Measurements from ENCODE around the gene CHRM4. TPM values are rescaled to one million over a fixed set of nuclear protein-coding genes. Genes with fewer than 3 reads are reported as not detected.

Gene CHRM4
- total and polyA plus RNA-seq, 2 of the 13 experiments (the other 11 are each of a cell fraction or from before 2014, with no cell fraction given) = 0.13 to 0.21 TPM

- Histone ChIP-seq H3K79me2 (ENCODE audit: insufficient read depth, low read length) (peaks cover 2% of the 10 kb centered on the region), H3K9ac (ENCODE audit: insufficient read depth, low read depth, low read length) (no peak overlapping the region), H3K4me3 (replicated peaks in 1 of 3; ENCODE audit: insufficient read depth in 1 of 3, low read depth in 2 of 3, low read length in 3 of 3) (no peak overlapping the region), H3K36me3 (replicated peaks in 1 of 2; ENCODE audit: control insufficient read depth in 1 of 2, insufficient read depth in 2 of 2, low read length in 2 of 2) (0 out of 5 replicates have a peak, but pooled peaks cover 0 to 11% of the 10 kb centered on the region in 2 experiments), H4K20me1 (ENCODE audit: insufficient read depth, low read length) (no peaks in the 10 kb centered on the region), H3K27me3 (ENCODE audit: control insufficient read depth in 1 of 2, insufficient read depth in 2 of 2, low read length in 2 of 2) (no peaks in the 10 kb centered on the region), H3K4me2 (ENCODE audit: low read depth, low read length) (no peak overlapping the region), H3K4me1 (ENCODE audit: insufficient read depth, low read length) (peaks cover 18% of the 10 kb centered on the region), H3K27ac (ENCODE audit: extremely low read length, insufficient read depth, low read length) (no peak overlapping the region), H3K9me3 (ENCODE audit: low read length) (no peaks in the 10 kb centered on the region), H2AFZ (ENCODE audit: low read length) (no peak overlapping the region)
- in situ Hi-C loops (cut with HindIII; ENCODE audit: extremely low pct_ligation_motif_present, low pct_unique_long_range_greater_than_20kb) (no loop called here), intact Hi-C loops (cut with micrococcal nuclease; ENCODE audit: unreplicated experiment) (no loop called here)
- no TSS peak for BruUV-seq (replicated peaks)
- TF ChIP-seq AGO2 (optimal IDR thresholded peaks at IDR 0.05; ENCODE audit: low read depth, low read length) = peak; percentile 35
- TF ChIP-seq PAF1 (CRISPR knock-in tag; IDR thresholded peaks at IDR 0.05) = no peak
- TF ChIP-seq KDM6A (CRISPR knock-in tag; IDR thresholded peaks at IDR 0.05; ENCODE audit: low read depth) = no peak
- no peak for TF ChIP-seq SRF (IDR thresholded peaks at IDR 0.05; ENCODE audit: low read depth, low read length)
- no peak for TF ChIP-seq ZNF263 (CRISPR knock-in tag; IDR thresholded peaks at IDR 0.05)
- TF ChIP-seq ZNF569 (CRISPR knock-in tag; IDR thresholded peaks at IDR 0.05; ENCODE audit: borderline replicate concordance) = no peak
- no peak for TF ChIP-seq RCOR2 (CRISPR knock-in tag; IDR thresholded peaks at IDR 0.05)
- TF ChIP-seq TCF7 (IDR thresholded peaks at IDR 0.05; ENCODE audit: low read depth) = no peak
- ATAC-seq (no peak), FAIRE-seq (no peak), DNase-seq (ENCODE audit: low spot score) (no peak)
- ChIA-PET POLR2A (no interaction called here), CTCF (ENCODE audit: low intra/inter-chr PET ratio, low total read pairs) (no interaction called here)
- WGBS (ENCODE audit: low lambda C conversion rate) = 98% methylated on average over 11 of the region's 11 CpGs
These were observed 34.1 kb downstream of the CHRM4 start for GRCh38 chr11:46357483-46357936.

- no peaks in the 10 kb centered on the region for H3K9me3 ChIP-seq (ENCODE audit: low read length)
- no TSS peak for BruUV-seq (replicated peaks)
- no peak overlapping the region for H3K27ac ChIP-seq (ENCODE audit: extremely low read length, insufficient read depth, low read length)
- peaks cover 18% of the 10 kb centered on the region for H3K4me1 ChIP-seq (ENCODE audit: insufficient read depth, low read length)
- H2AFZ ChIP-seq (ENCODE audit: low read length) = no peak overlapping the region
- DNase-seq (ENCODE audit: low spot score) (no peak), FAIRE-seq (no peak), ATAC-seq (no peak)
- ChIA-PET CTCF (ENCODE audit: low intra/inter-chr PET ratio, low total read pairs) (no interaction called here), POLR2A (no interaction called here)
- no peak overlapping the region for H3K4me2 ChIP-seq (ENCODE audit: low read depth, low read length)
- WGBS (ENCODE audit: low lambda C conversion rate) = 86% methylated on average over 3 of the region's 7 CpGs
- H3K79me2 ChIP-seq (ENCODE audit: insufficient read depth, low read length) = peaks cover 2% of the 10 kb centered on the region
- H3K36me3 ChIP-seq (replicated peaks in 1 of 2; ENCODE audit: control insufficient read depth in 1 of 2, insufficient read depth in 2 of 2, low read length in 2 of 2) = 0 out of 5 replicates have a peak, but pooled peaks cover 0 to 11% of the 10 kb centered on the region in 2 experiments
- no peaks in the 10 kb centered on the region for H3K27me3 ChIP-seq (ENCODE audit: control insufficient read depth in 1 of 2, insufficient read depth in 2 of 2, low read length in 2 of 2)
- H4K20me1 ChIP-seq (ENCODE audit: insufficient read depth, low read length) = no peaks in the 10 kb centered on the region
- in situ Hi-C loops (cut with HindIII; ENCODE audit: extremely low pct_ligation_motif_present, low pct_unique_long_range_greater_than_20kb) = no loop called here
- H3K9ac ChIP-seq (ENCODE audit: insufficient read depth, low read depth, low read length) = no peak overlapping the region
- intact Hi-C loops (cut with micrococcal nuclease; ENCODE audit: unreplicated experiment) = no loop called here
- no peak overlapping the region for H3K4me3 ChIP-seq (replicated peaks in 1 of 3; ENCODE audit: insufficient read depth in 1 of 3, low read depth in 2 of 3, low read length in 3 of 3)
- TF ChIP-seq ELK4 (CRISPR knock-in tag; IDR thresholded peaks at IDR 0.05; ENCODE audit: borderline replicate concordance) (no peak), CEBPG (CRISPR knock-in tag; IDR thresholded peaks at IDR 0.05) (peak; percentile 48; the same call in 1 of the 2 replicates), STAT6 (CRISPR knock-in tag; IDR thresholded peaks at IDR 0.05; ENCODE audit: borderline replicate concordance) (no peak)
- TF ChIP-seq, protein P1, sequence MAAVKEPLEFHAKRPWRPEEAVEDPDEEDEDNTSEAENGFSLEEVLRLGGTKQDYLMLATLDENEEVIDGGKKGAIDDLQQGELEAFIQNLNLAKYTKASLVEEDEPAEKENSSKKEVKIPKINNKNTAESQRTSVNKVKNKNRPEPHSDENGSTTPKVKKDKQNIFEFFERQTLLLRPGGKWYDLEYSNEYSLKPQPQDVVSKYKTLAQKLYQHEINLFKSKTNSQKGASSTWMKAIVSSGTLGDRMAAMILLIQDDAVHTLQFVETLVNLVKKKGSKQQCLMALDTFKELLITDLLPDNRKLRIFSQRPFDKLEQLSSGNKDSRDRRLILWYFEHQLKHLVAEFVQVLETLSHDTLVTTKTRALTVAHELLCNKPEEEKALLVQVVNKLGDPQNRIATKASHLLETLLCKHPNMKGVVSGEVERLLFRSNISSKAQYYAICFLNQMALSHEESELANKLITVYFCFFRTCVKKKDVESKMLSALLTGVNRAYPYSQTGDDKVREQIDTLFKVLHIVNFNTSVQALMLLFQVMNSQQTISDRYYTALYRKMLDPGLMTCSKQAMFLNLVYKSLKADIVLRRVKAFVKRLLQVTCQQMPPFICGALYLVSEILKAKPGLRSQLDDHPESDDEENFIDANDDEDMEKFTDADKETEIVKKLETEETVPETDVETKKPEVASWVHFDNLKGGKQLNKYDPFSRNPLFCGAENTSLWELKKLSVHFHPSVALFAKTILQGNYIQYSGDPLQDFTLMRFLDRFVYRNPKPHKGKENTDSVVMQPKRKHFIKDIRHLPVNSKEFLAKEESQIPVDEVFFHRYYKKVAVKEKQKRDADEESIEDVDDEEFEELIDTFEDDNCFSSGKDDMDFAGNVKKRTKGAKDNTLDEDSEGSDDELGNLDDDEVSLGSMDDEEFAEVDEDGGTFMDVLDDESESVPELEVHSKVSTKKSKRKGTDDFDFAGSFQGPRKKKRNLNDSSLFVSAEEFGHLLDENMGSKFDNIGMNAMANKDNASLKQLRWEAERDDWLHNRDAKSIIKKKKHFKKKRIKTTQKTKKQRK (IDR thresholded peaks at IDR 0.05; ENCODE audit: low read length) = no peak
These were observed 34.6 kb downstream of the CHRM4 start for GRCh38 chr11:46356924-46357482.
